GM23338 (cell line): ENCODE results near the gene NR4A2. TPM values are rescaled to one million over a fixed set of nuclear protein-coding genes. Genes with fewer than 3 reads are reported as not detected.

ENCODE experiments used
- ATAC-seq: fragments of 200-7000 bp; cut with Tn5 transposase; 3 replicates; pipeline ENCODE4 v1.9.1; 2020
- DNase-seq: peaks from one replicate; pipeline ENCODE4 v3.0.0-alpha.2; 2015; ENCODE audit warnings: low spot score
- H2AFZ ChIP-seq: fragments of 200-600 bp; sonication (generic); 2 replicates; pipeline ENCODE4 v1.8.0; 2016; ENCODE audit warnings: antibody characterized with exemption, mild to moderate bottlenecking, moderate library complexity
- H3F3A ChIP-seq: fragments of 200-600 bp; sonication (generic); replicated peaks from 2 replicates; pipeline ENCODE4 v1.8.0; 2017; ENCODE audit warnings: antibody characterized with exemption, mixed run types, low read depth
- H3K27ac ChIP-seq: fragments of 200-600 bp; sonication (generic); 2 replicates; pipeline ENCODE4 v1.6.1; 2016; ENCODE audit warnings: low read depth
- H3K27me3 ChIP-seq: fragments of 200-600 bp; sonication (generic); 2 replicates; pipeline ENCODE4 v1.8.0; 2016; ENCODE audit warnings: mild to moderate bottlenecking, mixed run types, moderate library complexity; ENCODE audit not compliant: insufficient read depth
- H3K36me3 ChIP-seq: fragments of 200-600 bp; sonication (generic); 2 replicates; pipeline ENCODE4 v1.8.0; 2016; ENCODE audit warnings: mild to moderate bottlenecking; ENCODE audit not compliant: insufficient read depth
- H3K4me1 ChIP-seq: fragments of 200-600 bp; sonication (generic); 2 replicates; pipeline ENCODE4 v1.8.0; 2016; ENCODE audit warnings: mild to moderate bottlenecking, moderate library complexity; ENCODE audit not compliant: insufficient read depth
- H3K4me2 ChIP-seq: fragments of 200-600 bp; sonication (generic); 2 replicates; pipeline ENCODE4 v1.7.1; 2017; ENCODE audit warnings: mixed run types
- H3K4me3 ChIP-seq: fragments of 200-600 bp; sonication (generic); 2 replicates; pipeline ENCODE4 v1.6.1; 2016; ENCODE audit warnings: mixed run types
- H3K79me2 ChIP-seq: fragments of 200-600 bp; sonication (generic); replicated peaks from 2 replicates; pipeline ENCODE4 v1.8.0; 2017; ENCODE audit warnings: mild to moderate bottlenecking; ENCODE audit not compliant: insufficient read depth
- H3K9me2 ChIP-seq: fragments of 200-600 bp; sonication (generic); 2 replicates; pipeline ENCODE4 v1.8.0; 2017; ENCODE audit not compliant: insufficient read depth
- H4K20me1 ChIP-seq: fragments of 200-600 bp; sonication (generic); replicated peaks from 2 replicates; pipeline ENCODE4 v1.8.0; 2017; ENCODE audit warnings: mild to moderate bottlenecking; ENCODE audit not compliant: insufficient read depth
- H3K27ac Mint-ChIP-seq: 2 replicates; pipeline ENCODE4 v1.8.0; 2020; ENCODE audit warnings: inconsistent platforms, mild to moderate bottlenecking, moderate library complexity, mixed read lengths
- H3K27me3 Mint-ChIP-seq: 3 replicates; pipeline ENCODE4 v1.8.0; 2022; ENCODE audit warnings: low read depth, mild to moderate bottlenecking, moderate library complexity, mixed read lengths, inconsistent platforms; ENCODE audit not compliant: insufficient read depth, poor library complexity
- H3K36me3 Mint-ChIP-seq: 3 replicates; pipeline ENCODE4 v1.8.0; 2021; ENCODE audit warnings: low read depth, mild to moderate bottlenecking, inconsistent platforms, moderate library complexity, mixed read lengths
- H3K4me1 Mint-ChIP-seq: 3 replicates; pipeline ENCODE4 v1.8.0; 2020; ENCODE audit warnings: mild to moderate bottlenecking, inconsistent platforms, mixed read lengths
- H3K4me3 Mint-ChIP-seq: 3 replicates; pipeline ENCODE4 v1.8.0; 2021; ENCODE audit warnings: moderate library complexity, mild to moderate bottlenecking, inconsistent platforms, mixed read lengths
- H3K9me3 Mint-ChIP-seq: 3 replicates; pipeline ENCODE4 v1.8.0; 2020; ENCODE audit warnings: moderate library complexity, mild to moderate bottlenecking, inconsistent platforms, mixed read lengths
- CREB1 ChIP-seq: fragments of 250-450 bp; sonication (Bioruptor Pico); IDR thresholded peaks from 2 replicates; pipeline ENCODE4 v1.5.0; 2020; ENCODE audit warnings: low read depth, mild to moderate bottlenecking, moderate library complexity
- CTCF ChIP-seq, 2 experiments: fragments of 200-600 bp in 1 of 2; sonication (generic) in 1 of 2; conservative IDR thresholded peaks; 2 replicates each; pipeline versions ENCODE4 v1.5.1 to v1.6.1; 2016 to 2017; ENCODE audit warnings: antibody characterized with exemption in 2 of 2, low read depth in 2 of 2, mild to moderate bottlenecking in 2 of 2, moderate library complexity in 1 of 2
- ETS1 ChIP-seq: IDR thresholded peaks from 2 replicates; pipeline ENCODE4 v1.6.1; 2016; ENCODE audit warnings: antibody characterized with exemption
- EZH2 ChIP-seq: fragments of 200-600 bp; sonication (generic); IDR thresholded peaks from one replicate; pipeline ENCODE4 v1.8.0; 2017; ENCODE audit warnings: antibody characterized with exemption, mild to moderate bottlenecking, low read depth; ENCODE audit not compliant: unreplicated experiment
- EZH2phosphoT487 ChIP-seq: fragments of 200-600 bp; sonication (generic); IDR thresholded peaks from one replicate; pipeline ENCODE4 v1.8.1; 2018; ENCODE audit warnings: antibody characterized with exemption; ENCODE audit not compliant: unreplicated experiment
- JUNB ChIP-seq: IDR thresholded peaks from one replicate; pipeline ENCODE4 v1.6.1; 2016; ENCODE audit warnings: antibody characterized with exemption; ENCODE audit not compliant: unreplicated experiment
- NANOG ChIP-seq: IDR thresholded peaks from 2 replicates; pipeline ENCODE4 v1.6.1; 2016; ENCODE audit warnings: antibody characterized with exemption, borderline replicate concordance
- POLR2AphosphoS5 ChIP-seq: IDR thresholded peaks from 2 replicates; pipeline ENCODE4 v1.6.1; 2016; ENCODE audit warnings: antibody characterized with exemption, low read depth
- REST ChIP-seq: IDR thresholded peaks from one replicate; pipeline ENCODE4 v1.6.1; 2018; ENCODE audit warnings: antibody characterized with exemption; ENCODE audit not compliant: unreplicated experiment
- STAT1 ChIP-seq: IDR thresholded peaks from one replicate; pipeline ENCODE4 v1.6.1; 2016; ENCODE audit warnings: antibody characterized with exemption; ENCODE audit not compliant: unreplicated experiment
- ZNF114 ChIP-seq: fragments of 250-450 bp; sonication (Bioruptor Pico); IDR thresholded peaks from 2 replicates; pipeline ENCODE4 v1.5.0; 2020; ENCODE audit warnings: mild to moderate bottlenecking, moderate library complexity
- ZNF331 ChIP-seq: fragments of 250-450 bp; sonication (Bioruptor Pico); IDR thresholded peaks from 2 replicates; pipeline ENCODE4 v1.5.0; 2020; ENCODE audit warnings: low read depth, mild to moderate bottlenecking, moderate library complexity
- ZNF462 ChIP-seq: fragments of 250-450 bp; sonication (Bioruptor Pico); IDR thresholded peaks from 2 replicates; pipeline ENCODE4 v1.5.0; 2020; ENCODE audit warnings: mild to moderate bottlenecking, moderate library complexity
- polyA plus RNA-seq: library from polyadenylated mRNA; unstranded; fragments of >200 nt; fragmentation: Nextera tagmentation; extraction: Ambion mirVana; gene quantifications from 2 replicates; pipeline ENCODE4 v1.2.1, GENCODE V29; 2016
- total RNA-seq: library from RNA; depleted of rRNA; stranded (reverse); fragments of >200 nt; shearing (Covaris generic); gene quantifications from 2 replicates; pipeline ENCODE4 v1.2.3, GENCODE V29; 2014

NR4A2 gene
- total and polyA plus RNA-seq, 2 experiments from 2014 or later, result 0.49 to 0.71 TPM

- no peak for ATAC-seq
- Mint-ChIP-seq H3K9me3 (no peaks in the 10 kb centered on the region), H3K27me3 (peaks cover 2% of the 10 kb centered on the region)
These were observed 22.6 kb downstream of the NR4A2 start for GRCh38 chr2:156309917-156310316.

More at GRCh38 chr2:156309917-156310316, 22.6 kb downstream of the NR4A2 start:
- Histone ChIP-seq H3K4me3 (no peak overlapping the region), H3K4me1 (no peaks in the 10 kb centered on the region), H3K27ac (no peak overlapping the region), H2AFZ (no peak overlapping the region), H3K27me3 (no peaks in the 10 kb centered on the region), H3K9me2 (no peaks in the 10 kb centered on the region), H3K4me2 (no peak overlapping the region), H3F3A (no peaks in the 10 kb centered on the region), H4K20me1 (no peaks in the 10 kb centered on the region), H3K36me3 (no peaks in the 10 kb centered on the region), H3K79me2 (no peaks in the 10 kb centered on the region)
- H3K36me3 Mint-ChIP-seq, result no peaks in the 10 kb centered on the region
- no peak overlapping the region for H3K4me3 Mint-ChIP-seq
- TF ChIP-seq ZNF462 (CRISPR knock-in tag) (no peak), NANOG (no peak), REST (no peak), EZH2 (no peak), STAT1 (no peak), EZH2phosphoT487 (no peak), CTCF (conservative IDR thresholded peaks at IDR 0.05; ENCODE audit: low read depth in 2 of 2) (no peak), JUNB (no peak), ETS1 (no peak), ZNF114 (no peak), ZNF331 (CRISPR knock-in tag) (no peak), CREB1 (CRISPR knock-in tag) (no peak), POLR2AphosphoS5 (no peak)
- H3K27ac Mint-ChIP-seq, result no peak overlapping the region
- no peak for DNase-seq
- H3K4me1 Mint-ChIP-seq, result no peaks in the 10 kb centered on the region; the same call in 1 of the 3 replicates
